Fibroblast of villous mesenchyme (primary cell): Measurements from ENCODE around the gene TSSK6. TPM values are rescaled to one million over a fixed set of nuclear protein-coding genes. Genes with fewer than 3 reads are reported as not detected.

ENCODE experiments used
- DNase-seq: peaks from one replicate; pipeline ENCODE4 v3.0.0-alpha.2; 2010; ENCODE audit warnings: low read depth
- H3K4me3 ChIP-seq: 2 replicates; pipeline ENCODE4 v1.5.1; 2011; ENCODE audit warnings: low read depth, mild to moderate bottlenecking, low read length
- CTCF ChIP-seq: IDR thresholded peaks from 2 replicates; pipeline ENCODE4 v1.5.1; 2012; ENCODE audit warnings: low read depth, mild to moderate bottlenecking, low read length; ENCODE audit not compliant: insufficient read depth
- total RNA-seq: library from RNA; depleted of rRNA; stranded (reverse); fragments of >200 nt; gene quantifications from 2 replicates; pipeline ENCODE4 v1.2.3, GENCODE V29; 2012

The TSSK6 gene
- total RNA-seq, 1 donor = 1.3 TPM

- no peak for TF ChIP-seq CTCF
- no peak for DNase-seq
- no peak overlapping the region for H3K4me3 ChIP-seq
Observed at GRCh38 chr19:19504754-19505668, 10.3 kb downstream of the TSSK6 start.

GRCh38 chr19:19502808-19503602 is 12.3 kb downstream of the TSSK6 start:
- no peak overlapping the region for H3K4me3 ChIP-seq
- TF ChIP-seq CTCF = no peak
- DNase-seq = no peak

- TF ChIP-seq CTCF = no peak
- no peak overlapping the region for H3K4me3 ChIP-seq
- DNase-seq = no peak
Observed at GRCh38 chr19:19502281-19502680, 13.1 kb downstream of the TSSK6 start.

- TF ChIP-seq CTCF = no peak
- no peak overlapping the region for H3K4me3 ChIP-seq
- no peak for DNase-seq
Observed at GRCh38 chr19:19501798-19502197, 13.6 kb downstream of the TSSK6 start.

- no peak for DNase-seq
- no peak overlapping the region for H3K4me3 ChIP-seq
- TF ChIP-seq CTCF = no peak
Observed at GRCh38 chr19:19500975-19501644, 14.2 kb downstream of the TSSK6 start.

- no peak overlapping the region for H3K4me3 ChIP-seq
- TF ChIP-seq CTCF = no peak
- DNase-seq = no peak
Observed at GRCh38 chr19:19499272-19499995, 15.9 kb downstream of the TSSK6 start.
